ENCODE data around the gene PTPMT1.

PTPMT1 gene

DNA sequence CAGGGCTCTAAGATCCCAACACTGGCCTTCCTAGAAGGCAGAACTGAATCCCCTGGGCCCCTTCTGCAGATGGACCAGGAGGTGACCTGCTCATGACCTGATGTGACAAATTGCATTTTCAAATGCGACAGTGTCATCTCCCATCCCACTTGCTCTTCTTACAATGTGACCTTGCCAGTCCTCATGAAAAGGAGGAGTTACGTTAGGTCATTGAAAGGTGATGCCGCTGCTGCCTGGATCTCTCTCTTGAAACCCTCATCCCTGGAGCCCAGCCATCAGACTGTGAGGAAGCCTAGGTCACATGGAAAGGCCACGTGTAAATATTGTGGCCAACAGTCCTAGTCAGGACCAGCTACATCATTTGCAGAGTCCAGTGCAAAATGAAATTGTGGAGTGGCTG lies 34.5 kb downstream of the PTPMT1 start:
- Mint-ChIP-seq H3K36me3 (ENCODE audit: low read depth) (no peaks in the 10 kb centered on the region), H3K4me3 (no peak overlapping the region), H3K4me1 (ENCODE audit: low read depth) (no peaks in the 10 kb centered on the region), H3K27ac (no peak overlapping the region), H3K27me3 (peaks cover 11% of the 10 kb centered on the region), H3K9me3 (no peaks in the 10 kb centered on the region)

DNA sequence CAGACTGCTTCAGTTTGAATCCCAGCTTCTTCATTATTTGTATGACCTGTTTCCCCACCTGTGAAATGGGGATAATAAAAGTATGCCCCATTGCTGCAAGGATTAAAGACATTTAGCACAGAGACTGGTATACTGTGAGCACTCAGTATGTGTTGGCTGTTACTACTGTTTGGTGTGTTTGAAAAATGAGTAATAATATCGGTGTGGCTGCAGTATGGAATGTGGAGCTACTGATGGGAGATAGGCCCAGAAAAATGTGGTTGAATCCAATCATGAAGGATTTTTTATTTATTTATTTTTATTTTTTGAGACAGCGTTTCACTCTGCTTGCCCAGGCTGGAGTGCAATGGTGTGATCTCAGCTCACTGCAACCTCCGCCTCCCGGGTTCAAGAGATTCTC lies 37.9 kb downstream of the PTPMT1 start:
- no peaks in the 10 kb centered on the region for H3K9me3 Mint-ChIP-seq
- H3K4me3 Mint-ChIP-seq = no peak overlapping the region
- no peaks in the 10 kb centered on the region for H3K36me3 Mint-ChIP-seq (ENCODE audit: low read depth)
- H3K27ac Mint-ChIP-seq = no peak overlapping the region
- no peaks in the 10 kb centered on the region for H3K4me1 Mint-ChIP-seq (ENCODE audit: low read depth)
- H3K27me3 Mint-ChIP-seq = no peaks in the 10 kb centered on the region

GRCh38 chr11:47605921-47606320 lies 40.5 kb downstream of the PTPMT1 start:
- Mint-ChIP-seq H3K4me1 (ENCODE audit: low read depth) (no peaks in the 10 kb centered on the region), H3K4me3 (no peak overlapping the region), H3K36me3 (ENCODE audit: low read depth) (no peaks in the 10 kb centered on the region), H3K27ac (no peak overlapping the region), H3K27me3 (no peaks in the 10 kb centered on the region), H3K9me3 (no peaks in the 10 kb centered on the region)

- no peak overlapping the region for H3K4me3 Mint-ChIP-seq
- no peaks in the 10 kb centered on the region for H3K36me3 Mint-ChIP-seq (ENCODE audit: low read depth)
- H3K27me3 Mint-ChIP-seq = no peaks in the 10 kb centered on the region
- H3K4me1 Mint-ChIP-seq (ENCODE audit: low read depth) = peaks cover 3% of the 10 kb centered on the region
- H3K27ac Mint-ChIP-seq = no peak overlapping the region
- H3K9me3 Mint-ChIP-seq = no peaks in the 10 kb centered on the region
These were observed 41.3 kb downstream of the PTPMT1 start for GRCh38 chr11:47606731-47607130.

DNA sequence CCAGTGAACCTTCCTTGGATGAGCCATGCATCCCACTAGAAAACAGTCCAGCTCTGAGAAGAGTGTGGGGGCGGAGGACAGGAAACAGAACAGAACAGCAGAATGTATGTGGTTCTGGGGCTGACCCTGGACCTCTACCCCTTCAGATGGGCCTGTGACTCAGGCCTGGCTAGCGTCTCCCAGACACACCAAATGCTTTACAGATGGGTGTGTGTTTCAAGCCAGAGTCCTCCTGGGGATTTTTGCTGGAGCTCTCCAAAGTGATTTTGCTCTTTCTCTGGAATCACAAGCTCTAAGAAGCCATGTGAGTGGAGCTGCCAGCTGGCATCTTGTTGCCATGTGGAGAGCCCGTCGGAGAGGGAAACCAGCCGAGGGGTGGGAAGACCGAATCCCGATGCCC lies 42.0 kb downstream of the PTPMT1 start:
- H3K9me3 Mint-ChIP-seq = no peaks in the 10 kb centered on the region
- no peak overlapping the region for H3K4me3 Mint-ChIP-seq
- no peaks in the 10 kb centered on the region for H3K27me3 Mint-ChIP-seq
- peaks cover 5% of the 10 kb centered on the region for H3K4me1 Mint-ChIP-seq (ENCODE audit: low read depth)
- no peak overlapping the region for H3K27ac Mint-ChIP-seq
- H3K36me3 Mint-ChIP-seq (ENCODE audit: low read depth) = no peaks in the 10 kb centered on the region

- no peaks in the 10 kb centered on the region for H3K36me3 Mint-ChIP-seq (ENCODE audit: low read depth)
- H3K4me1 Mint-ChIP-seq (ENCODE audit: low read depth) = peaks cover 5% of the 10 kb centered on the region
- H3K27me3 Mint-ChIP-seq = no peaks in the 10 kb centered on the region
- H3K4me3 Mint-ChIP-seq = no peak overlapping the region
- H3K9me3 Mint-ChIP-seq = no peaks in the 10 kb centered on the region
- H3K27ac Mint-ChIP-seq = no peak overlapping the region
These were observed 44.3 kb downstream of the PTPMT1 start for GRCh38 chr11:47609675-47610074.

DNA sequence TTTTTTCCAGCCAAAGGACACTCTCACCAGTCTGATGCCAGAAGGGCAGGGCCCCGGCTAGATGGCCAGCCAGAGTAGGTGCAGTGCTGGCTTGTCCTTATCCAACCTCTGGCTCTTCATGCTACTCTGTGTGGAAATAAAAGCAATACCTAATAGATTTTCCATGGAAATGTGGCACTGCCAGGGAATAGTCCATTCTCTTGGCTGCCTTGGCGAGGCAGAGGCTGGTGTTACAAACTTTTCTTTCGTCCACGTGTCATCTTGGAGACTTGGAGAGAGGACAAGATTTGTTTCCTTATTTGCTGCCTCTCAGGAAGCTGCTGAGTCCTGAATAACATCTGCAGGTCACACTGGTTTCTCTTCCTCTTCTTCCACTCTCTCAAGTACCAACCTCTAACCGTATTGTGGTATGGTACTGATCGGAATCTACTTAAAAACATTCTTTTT lies 46.0 kb downstream of the PTPMT1 start:
- H3K9me3 Mint-ChIP-seq = no peaks in the 10 kb centered on the region
- peaks cover 4% of the 10 kb centered on the region for H3K36me3 Mint-ChIP-seq (ENCODE audit: low read depth)
- no peak overlapping the region for H3K27ac Mint-ChIP-seq
- no peak overlapping the region for H3K4me3 Mint-ChIP-seq
- H3K4me1 Mint-ChIP-seq (ENCODE audit: low read depth) = peaks cover 5% of the 10 kb centered on the region
- no peaks in the 10 kb centered on the region for H3K27me3 Mint-ChIP-seq

- Mint-ChIP-seq H3K9me3 (no peaks in the 10 kb centered on the region), H3K4me1 (ENCODE audit: low read depth) (peaks cover 5% of the 10 kb centered on the region), H3K36me3 (ENCODE audit: low read depth) (peaks cover 23% of the 10 kb centered on the region), H3K27me3 (no peaks in the 10 kb centered on the region), H3K4me3 (no peak overlapping the region), H3K27ac (no peak overlapping the region)
These were observed 49.9 kb downstream of the PTPMT1 start for GRCh38 chr11:47615249-47615648.

DNA sequence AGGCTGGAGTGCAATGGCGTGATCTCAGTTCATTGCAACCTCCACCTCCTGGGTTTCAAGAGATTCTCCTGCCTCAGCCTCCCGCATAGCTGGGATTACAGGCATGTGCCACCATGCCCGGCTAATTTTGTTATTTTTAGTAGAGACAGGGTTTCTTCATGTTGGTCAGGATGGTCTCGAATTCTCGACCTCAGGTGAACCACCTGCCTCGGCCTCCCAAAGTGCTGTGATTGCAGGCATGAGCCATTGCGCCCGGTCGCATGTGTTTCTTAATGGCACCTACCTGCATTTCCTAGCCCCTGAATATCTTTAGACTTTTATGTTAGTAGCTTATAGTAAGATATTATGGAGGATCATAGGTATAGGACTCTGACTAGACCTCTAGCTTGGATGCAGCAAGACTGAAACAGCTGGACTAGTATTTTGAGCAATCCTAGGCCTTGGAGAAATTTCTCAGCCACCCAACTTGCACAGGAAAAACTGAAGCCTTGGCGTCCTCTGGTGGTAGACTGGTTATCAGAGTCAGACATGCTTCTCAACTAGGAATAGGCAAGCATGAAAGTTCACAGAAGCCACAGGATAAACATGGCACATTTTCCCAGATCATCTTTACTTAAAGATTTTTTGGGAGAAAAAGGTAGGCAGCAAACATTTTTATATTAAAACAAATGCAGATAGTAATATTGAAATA lies 51.5 kb downstream of the PTPMT1 start:
- Mint-ChIP-seq H3K36me3 (ENCODE audit: low read depth) (peaks cover 30% of the 10 kb centered on the region), H3K4me1 (ENCODE audit: low read depth) (peaks cover under 1% of the 10 kb centered on the region), H3K4me3 (no peak overlapping the region), H3K27me3 (no peaks in the 10 kb centered on the region), H3K27ac (no peak overlapping the region), H3K9me3 (no peaks in the 10 kb centered on the region)

DNA sequence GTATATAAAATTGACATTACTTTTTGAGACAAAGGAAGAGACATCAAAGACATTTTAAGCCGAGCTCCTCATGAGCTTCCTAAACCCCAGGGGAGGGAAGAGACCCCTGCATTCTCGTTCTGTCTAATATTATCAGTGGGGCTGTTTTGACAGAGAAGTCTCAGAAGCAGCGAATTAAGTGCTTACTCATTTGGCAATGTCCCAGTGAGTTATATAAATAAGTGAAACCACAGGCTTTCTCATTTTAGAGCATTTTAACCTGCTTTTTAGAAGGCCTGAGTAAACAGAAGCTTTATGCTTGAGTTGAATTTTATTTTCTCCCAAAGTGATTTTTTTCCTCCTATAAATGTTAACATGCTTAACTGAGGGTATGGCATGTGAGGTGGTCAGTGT lies 52.0 kb downstream of the PTPMT1 start:
- Mint-ChIP-seq H3K4me1 (ENCODE audit: low read depth) (no peaks in the 10 kb centered on the region), H3K27me3 (no peaks in the 10 kb centered on the region), H3K36me3 (ENCODE audit: low read depth) (peaks cover 35% of the 10 kb centered on the region), H3K27ac (no peak overlapping the region), H3K9me3 (no peaks in the 10 kb centered on the region), H3K4me3 (no peak overlapping the region)

DNA sequence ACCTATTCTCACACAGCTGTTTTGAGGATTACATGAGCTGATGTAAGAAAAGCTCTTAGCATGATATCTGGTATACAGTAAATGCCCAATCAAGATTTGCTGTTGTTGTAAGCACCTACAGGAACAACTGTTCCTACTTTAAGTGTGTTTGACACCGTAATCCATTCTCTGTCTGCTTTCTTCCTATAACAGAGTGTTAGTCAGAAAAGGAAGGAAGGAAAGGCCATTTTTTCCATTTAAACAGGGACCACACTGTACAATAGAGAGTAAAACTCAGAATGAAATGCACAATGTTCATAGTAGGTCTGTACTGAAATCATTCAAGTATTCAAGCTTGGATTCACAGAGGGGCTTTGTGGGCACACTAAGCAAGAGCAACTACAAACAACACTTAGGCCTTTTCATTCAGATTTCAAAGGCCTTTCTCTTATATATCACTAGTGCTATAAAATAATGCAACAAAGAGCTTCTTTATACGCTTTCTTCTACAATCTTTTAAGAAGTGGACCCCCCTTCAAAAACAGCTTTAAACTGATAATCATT lies 55.5 kb downstream of the PTPMT1 start:
- H3K27ac Mint-ChIP-seq = no peak overlapping the region
- no peaks in the 10 kb centered on the region for H3K27me3 Mint-ChIP-seq
- H3K9me3 Mint-ChIP-seq = no peaks in the 10 kb centered on the region
- peaks cover 45% of the 10 kb centered on the region for H3K36me3 Mint-ChIP-seq (ENCODE audit: low read depth)
- H3K4me1 Mint-ChIP-seq (ENCODE audit: low read depth) = no peaks in the 10 kb centered on the region
- no peak overlapping the region for H3K4me3 Mint-ChIP-seq
